HEK293 (cell line): ENCODE results near the gene LRRC7.

ENCODE experiments used
- BCL11B ChIP-seq: fragments of 450-650 bp; formaldehyde crosslinking; IDR thresholded peaks from 2 replicates; pipeline ENCODE4 v1.5.1; 2016; ENCODE audit warnings: low read depth, missing biosample characterization, missing genetic modification characterization
- CTCF ChIP-seq: fragments of 450-650 bp; formaldehyde crosslinking; IDR thresholded peaks from 2 replicates; pipeline ENCODE4 v1.5.1; 2016; ENCODE audit warnings: missing biosample characterization, missing genetic modification characterization
- PATZ1 ChIP-seq: fragments of 450-650 bp; formaldehyde crosslinking; IDR thresholded peaks from 2 replicates; pipeline ENCODE4 v1.5.1; 2016; ENCODE audit warnings: missing biosample characterization, missing genetic modification characterization
- PBX3 ChIP-seq: sonication (generic); formaldehyde crosslinking; IDR thresholded peaks from 2 replicates; pipeline ENCODE4 v1.8.1; 2022; ENCODE audit warnings: mild to moderate bottlenecking, moderate library complexity, missing genetic modification reagents
- ZBTB21 ChIP-seq: fragments of 450-650 bp; formaldehyde crosslinking; IDR thresholded peaks from 2 replicates; pipeline ENCODE4 v1.5.1; 2017; ENCODE audit warnings: missing biosample characterization, missing genetic modification characterization
- ZNF114 ChIP-seq: fragments of 450-650 bp; formaldehyde crosslinking; IDR thresholded peaks from 2 replicates; pipeline ENCODE4 v1.5.0; 2017; ENCODE audit warnings: missing biosample characterization, missing genetic modification characterization
- ZNF175 ChIP-seq: fragments of 450-650 bp; formaldehyde crosslinking; IDR thresholded peaks from 2 replicates; pipeline ENCODE4 v1.5.1; 2016; ENCODE audit warnings: missing biosample characterization, missing genetic modification characterization
- ZNF202 ChIP-seq: fragments of 450-650 bp; formaldehyde crosslinking; IDR thresholded peaks from 2 replicates; pipeline ENCODE4 v1.5.1; 2016; ENCODE audit warnings: missing biosample characterization, missing genetic modification characterization, borderline replicate concordance
- ZNF274 ChIP-seq, 2 experiments: fragments of 200-500 bp in 1 of 2; fragments of 450-650 bp in 1 of 2; sonication (Bioruptor generic) in 1 of 2; formaldehyde crosslinking in 1 of 2; IDR thresholded peaks; 2 replicates each; pipeline versions ENCODE4 v1.5.1 to v1.6.1; 2014 to 2016; ENCODE audit warnings: borderline replicate concordance in 1 of 2, inconsistent platforms in 1 of 2, low read length in 1 of 2, missing biosample characterization in 1 of 2, missing genetic modification characterization in 1 of 2
- ZNF292 ChIP-seq: fragments of 450-650 bp; formaldehyde crosslinking; IDR thresholded peaks from 2 replicates; pipeline ENCODE4 v1.5.1; 2016; ENCODE audit warnings: low read depth, missing biosample characterization, missing genetic modification characterization, borderline replicate concordance
- ZNF423 ChIP-seq: fragments of 450-650 bp; formaldehyde crosslinking; IDR thresholded peaks from 2 replicates; pipeline ENCODE4 v1.5.1; 2016; ENCODE audit warnings: missing biosample characterization, missing genetic modification characterization
- ZNF624 ChIP-seq: fragments of 450-650 bp; formaldehyde crosslinking; IDR thresholded peaks from 2 replicates; pipeline ENCODE4 v1.5.1; 2017; ENCODE audit warnings: missing biosample characterization, missing genetic modification characterization
- ZNF777 ChIP-seq: fragments of 450-650 bp; formaldehyde crosslinking; IDR thresholded peaks from 2 replicates; pipeline ENCODE4 v1.5.1; 2017; ENCODE audit warnings: missing biosample characterization, missing genetic modification characterization, borderline replicate concordance
- ZNF792 ChIP-seq: fragments of 450-650 bp; formaldehyde crosslinking; IDR thresholded peaks from 2 replicates; pipeline ENCODE4 v1.5.1; 2016; ENCODE audit warnings: missing biosample characterization, missing genetic modification characterization

GRCh38 chr1:69940231-69940630, 372.5 kb downstream of the LRRC7 start:
- TF ChIP-seq ZNF274 (IDR thresholded peaks at IDR 0.05; ENCODE audit: low read length) (no peak), ZNF274 (tag by site-specific recombination; IDR thresholded peaks at IDR 0.05; ENCODE audit: borderline replicate concordance) (no peak), ZNF175 (tag by site-specific recombination) (no peak), CTCF (tag by site-specific recombination) (no peak), ZNF792 (tag by site-specific recombination) (no peak), ZBTB21 (tag by site-specific recombination) (no peak), ZNF202 (no peak), ZNF624 (tag by site-specific recombination) (no peak), ZNF423 (no peak), ZNF292 (no peak), BCL11B (tag by site-specific recombination) (no peak), ZNF777 (no peak), PBX3 (CRISPR knock-in tag) (no peak), PATZ1 (tag by site-specific recombination) (no peak), ZNF114 (tag by site-specific recombination) (no peak)
